Right lobe of liver (tissue), 6 donors: ENCODE data around the gene ANK2. TPM values are rescaled to one million over a fixed set of nuclear protein-coding genes. Genes with fewer than 3 reads are reported as not detected.
A peak's percentile ranks its signal among the peaks of the same experiment; 100 is the strongest.

Experiments
- ATAC-seq, 4 donors: fragments of 200-7000 bp; cut with Tn5 transposase; one replicate each; pipeline ENCODE4 v1.9.1; 2020; ENCODE audit warnings: mild to moderate bottlenecking in 4 of 4, moderate library complexity in 4 of 4
- DNase-seq, 3 donors: peaks; one replicate each; pipeline ENCODE4 v3.0.0-alpha.2; 2020
- H3K27ac ChIP-seq, 3 donors: fragments of 200-600 bp; one replicate each; pipeline ENCODE4 v1.8.0; 2022
- H3K27me3 ChIP-seq, 2 donors: fragments of 200-600 bp; one replicate each; pipeline ENCODE4 v1.8.0; 2022
- H3K36me3 ChIP-seq, 4 donors: fragments of 200-600 bp; sonication (generic) in 1 of 4; one replicate each; pipeline versions ENCODE4 v1.5.1 to v1.8.0; 2017 to 2022; ENCODE audit warnings: control low read depth in 1 of 4
- H3K4me1 ChIP-seq, 4 donors: fragments of 200-600 bp; sonication (generic) in 1 of 4; one replicate each; pipeline versions ENCODE4 v1.5.1 to v1.8.0; 2017 to 2022; ENCODE audit warnings: control low read depth in 1 of 4
- H3K4me3 ChIP-seq, 3 donors: fragments of 200-600 bp; one replicate each; pipeline ENCODE4 v1.8.0; 2022
- H3K9me3 ChIP-seq, 4 donors: fragments of 200-600 bp; sonication (generic) in 1 of 4; one replicate each; pipeline versions ENCODE4 v1.5.1 to v1.8.0; 2017 to 2022; ENCODE audit warnings: control low read depth in 1 of 4
- POLR2A ChIP-seq: fragments of 450-650 bp; IDR thresholded peaks from one replicate; pipeline ENCODE4 v1.6.1; 2017; ENCODE audit warnings: antibody characterized with exemption, mild to moderate bottlenecking
- WGBS: methylation state at CpG from one replicate; pipeline ENCODE4 v1.1.6; 2018; ENCODE audit warnings: low coverage, low lambda C conversion rate; ENCODE audit not compliant: insufficient coverage; ENCODE audit errors: missing lambda C conversion rate; 5-methylcytosine and 5-hydroxymethylcytosine counted together
- intact Hi-C, 2 donors: fragments of 100-400 bp; cut with DNase I; formaldehyde crosslinking; loops; one replicate each; pipeline versions ENCODE4 v1.11.2 to v1.14.1; 2022
- total RNA-seq, 6 experiments: library from RNA; depleted of rRNA in 2 of 6; stranded (reverse); fragments of >200 nt in 2 of 6; fragmentation: NEBNext Ultra II Directional in 3 of 6; extraction: Animal tissue kit (Norgen Biotek cat#: 25700) in 3 of 6; gene quantifications; one replicate each; pipeline versions ENCODE4 v1.1.0 to v1.2.4, GENCODE V29; 2016 to 2023
- TF ChIP-seq, protein P1 (sequence below), 4 donors: fragments of 200-600 bp in 3 of 4; fragments of 450-650 bp in 1 of 4; IDR thresholded peaks; one replicate each; pipeline versions ENCODE4 v1.5.1 to v1.8.0; 2016 to 2022; ENCODE audit warnings: antibody characterized with exemption in 4 of 4, mild to moderate bottlenecking in 2 of 4
- donor health status: DM: no; HTN: yes; CAD: no.
- donor health status: DM: no; HTN: no; CAD: no.
- donor health status: DM: no; HTN: no; CAD: no.
- donor health status: DM: no; HTN: yes; CAD: no.
- donor health status: DM: no; HTN: yes; CAD: no.

Gene ANK2
- total RNA-seq, 6 experiments from 2014 or later: 0.61 to 1.7 (median 1.1) TPM

DNA sequence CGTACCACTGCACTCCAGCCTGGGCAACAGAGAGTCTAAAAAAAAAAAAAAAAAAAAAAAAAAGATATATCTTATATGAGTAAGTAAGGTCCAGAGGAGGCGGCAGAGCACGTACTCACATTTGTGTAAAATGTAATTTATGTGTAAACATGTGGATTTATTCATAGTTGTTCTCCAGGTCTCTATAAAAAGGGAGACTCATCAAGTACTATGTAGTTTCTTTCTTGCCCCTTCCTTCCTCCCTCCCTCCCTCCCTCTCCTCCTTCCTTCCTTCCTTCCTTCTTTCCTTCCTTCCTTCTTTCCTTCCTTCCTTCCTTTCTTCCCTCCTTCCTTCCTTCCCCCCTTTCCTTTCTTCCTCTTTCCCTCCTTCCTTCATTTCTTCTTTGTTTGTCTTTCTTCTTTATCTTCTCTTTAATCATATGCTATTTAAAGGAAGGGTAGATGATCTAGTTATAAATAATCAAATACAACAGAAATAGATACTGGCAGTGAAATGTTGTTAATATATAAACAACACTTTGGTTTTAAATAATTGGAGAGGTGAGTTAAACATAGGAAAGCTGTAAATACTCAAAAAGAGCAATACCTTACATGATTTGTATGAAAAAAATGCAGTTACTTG is 344.8 kb downstream of the ANK2 start:
- ATAC-seq: no peak
- Histone ChIP-seq H3K27ac (peak overlapping the region in 2 of 3 donors; percentile 77 to 78), H3K36me3 (no peaks in the 10 kb centered on the region), H3K4me1 (peaks cover 0 to 22% (median 4%) of the 10 kb centered on the region in 4 donors), H3K27me3 (no peaks in the 10 kb centered on the region), H3K4me3 (no peak overlapping the region), H3K9me3 (no peaks in the 10 kb centered on the region)
- TF ChIP-seq POLR2A: no peak
- TF ChIP-seq, protein P1, sequence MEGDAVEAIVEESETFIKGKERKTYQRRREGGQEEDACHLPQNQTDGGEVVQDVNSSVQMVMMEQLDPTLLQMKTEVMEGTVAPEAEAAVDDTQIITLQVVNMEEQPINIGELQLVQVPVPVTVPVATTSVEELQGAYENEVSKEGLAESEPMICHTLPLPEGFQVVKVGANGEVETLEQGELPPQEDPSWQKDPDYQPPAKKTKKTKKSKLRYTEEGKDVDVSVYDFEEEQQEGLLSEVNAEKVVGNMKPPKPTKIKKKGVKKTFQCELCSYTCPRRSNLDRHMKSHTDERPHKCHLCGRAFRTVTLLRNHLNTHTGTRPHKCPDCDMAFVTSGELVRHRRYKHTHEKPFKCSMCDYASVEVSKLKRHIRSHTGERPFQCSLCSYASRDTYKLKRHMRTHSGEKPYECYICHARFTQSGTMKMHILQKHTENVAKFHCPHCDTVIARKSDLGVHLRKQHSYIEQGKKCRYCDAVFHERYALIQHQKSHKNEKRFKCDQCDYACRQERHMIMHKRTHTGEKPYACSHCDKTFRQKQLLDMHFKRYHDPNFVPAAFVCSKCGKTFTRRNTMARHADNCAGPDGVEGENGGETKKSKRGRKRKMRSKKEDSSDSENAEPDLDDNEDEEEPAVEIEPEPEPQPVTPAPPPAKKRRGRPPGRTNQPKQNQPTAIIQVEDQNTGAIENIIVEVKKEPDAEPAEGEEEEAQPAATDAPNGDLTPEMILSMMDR (IDR thresholded peaks at IDR 0.05): no peak
- WGBS: 72% methylated on average over 3 of the region's 3 CpGs
- DNase-seq: no peak
- intact Hi-C loops: no loop called here

DNA sequence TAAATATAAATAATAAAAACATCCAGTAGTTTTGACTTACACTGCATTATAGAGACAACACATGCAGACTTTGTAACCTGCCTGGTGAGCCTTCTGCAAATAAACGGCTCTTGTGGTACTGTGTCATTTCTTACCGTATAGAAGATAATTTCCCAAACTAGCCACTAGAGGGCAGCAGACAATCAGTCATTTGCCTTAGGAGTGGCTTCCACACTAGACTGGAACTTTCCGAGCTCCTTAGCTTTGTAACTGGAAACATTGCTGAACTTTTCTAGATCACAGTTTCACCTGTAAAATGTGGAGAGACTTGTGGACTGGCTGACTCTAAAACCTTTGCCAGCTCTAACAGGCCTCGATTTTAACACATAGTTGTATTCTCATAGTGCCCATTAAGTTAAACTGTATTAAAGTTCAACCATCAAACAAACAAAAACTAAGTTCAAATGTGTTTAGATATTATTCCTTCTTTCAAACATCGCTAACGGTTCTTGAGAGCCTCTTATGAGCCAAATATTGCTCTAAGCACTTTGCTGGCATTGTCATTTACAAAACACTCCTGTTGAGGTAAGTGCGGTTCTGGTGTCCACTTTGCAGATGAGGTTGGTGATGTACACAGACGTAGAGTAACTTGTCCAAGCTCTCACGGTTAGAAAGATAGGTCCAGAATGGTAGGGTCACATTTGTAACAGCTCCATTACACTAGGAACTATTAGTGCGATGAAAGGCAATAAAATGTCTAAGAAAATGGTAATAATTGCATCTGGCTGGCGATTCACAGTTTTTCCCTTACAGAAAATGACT is 345.5 kb downstream of the ANK2 start:
- Histone ChIP-seq H3K27me3 (no peaks in the 10 kb centered on the region), H3K4me3 (peak overlapping the region in 1 of 3 donors; percentile 14), H3K4me1 (peaks cover 0 to 22% (median 4%) of the 10 kb centered on the region in 4 donors), H3K9me3 (no peaks in the 10 kb centered on the region), H3K36me3 (no peaks in the 10 kb centered on the region), H3K27ac (peak overlapping the region; percentile 47 to 78 (median 77))
- ATAC-seq (peak; percentile 98 to 99 (median 98)), DNase-seq (peak in 1 of 3 donors; percentile 63)
- intact Hi-C loops: no loop called here
- 33% methylated on average over 11 of the region's 11 CpGs for WGBS
- no peak for TF ChIP-seq POLR2A
- TF ChIP-seq, protein P1 (IDR thresholded peaks at IDR 0.05): peak; percentile 85 to 97 (median 90)

DNA sequence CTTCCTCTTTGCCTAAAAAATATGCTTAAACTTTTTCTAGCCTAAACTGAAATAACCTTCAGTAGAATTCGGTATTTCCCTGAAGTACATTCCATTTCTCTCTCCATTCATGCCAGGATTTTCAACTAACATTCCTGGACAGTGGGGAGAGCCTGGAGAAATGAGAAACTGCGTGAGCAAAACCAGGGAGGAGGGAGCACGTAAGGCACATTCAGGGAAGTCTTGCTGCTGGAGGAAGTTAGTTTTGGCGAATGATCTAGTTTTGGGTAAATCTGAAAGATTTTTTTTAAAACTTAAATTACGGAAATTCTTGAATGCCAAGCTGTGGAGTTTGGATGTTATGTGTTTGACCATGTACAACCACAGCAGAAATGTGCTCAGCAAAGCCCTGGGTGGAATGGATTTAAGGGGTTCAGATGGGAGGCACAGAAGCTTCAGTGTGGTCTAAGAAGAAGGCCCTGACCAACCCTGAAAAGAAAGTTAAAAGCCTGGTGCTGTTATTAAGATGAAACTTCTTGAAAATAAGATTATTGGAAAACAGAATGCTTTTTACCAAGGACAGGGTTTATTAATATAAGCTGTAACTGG is 347.8 kb downstream of the ANK2 start:
- TF ChIP-seq, protein P1 (IDR thresholded peaks at IDR 0.05): no peak
- TF ChIP-seq POLR2A: no peak
- Histone ChIP-seq H3K9me3 (no peaks in the 10 kb centered on the region), H3K27ac (peak overlapping the region in 2 of 3 donors; percentile 5 to 20), H3K4me1 (peaks cover 0 to 22% (median 4%) of the 10 kb centered on the region in 4 donors), H3K4me3 (no peak overlapping the region), H3K36me3 (no peaks in the 10 kb centered on the region), H3K27me3 (no peaks in the 10 kb centered on the region)
- WGBS: 47% methylated on average over 5 of the region's 5 CpGs
- ATAC-seq (peak in 1 of 4 donors; percentile 15), DNase-seq (no peak)
- intact Hi-C loops: no loop called here

DNA sequence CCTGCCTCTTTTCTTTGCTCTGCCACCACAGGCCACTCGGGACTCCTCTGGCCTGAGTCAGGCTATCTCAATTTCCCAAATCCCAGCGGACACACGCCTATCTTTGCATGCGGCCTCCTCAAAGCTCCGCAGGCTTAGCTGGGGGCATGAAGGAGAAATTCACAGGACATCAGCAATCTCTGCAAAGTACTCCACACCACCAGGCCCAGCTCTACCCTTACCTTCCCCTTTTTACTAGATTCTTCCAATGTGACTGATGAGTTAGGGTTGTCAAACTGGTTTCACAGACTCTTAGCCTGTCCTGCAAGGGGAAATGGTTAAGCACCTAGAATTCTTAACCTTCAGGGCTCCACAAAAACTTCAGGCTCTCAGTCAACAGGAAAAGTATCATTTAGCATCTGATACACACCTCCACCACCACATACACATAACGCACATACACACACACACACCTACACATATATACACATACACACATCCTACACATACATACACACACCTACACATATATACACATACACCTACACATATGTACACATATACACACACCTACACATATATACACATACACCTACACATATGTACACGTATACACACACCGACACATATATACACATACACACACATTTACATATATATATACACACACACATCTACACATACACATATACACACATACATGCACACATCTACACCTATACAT is 349.1 kb downstream of the ANK2 start:
- Histone ChIP-seq H3K4me1 (peaks cover 0 to 28% (median 5%) of the 10 kb centered on the region in 4 donors), H3K36me3 (no peaks in the 10 kb centered on the region), H3K4me3 (no peak overlapping the region), H3K9me3 (no peaks in the 10 kb centered on the region), H3K27me3 (no peaks in the 10 kb centered on the region), H3K27ac (no peak overlapping the region)
- intact Hi-C loops: no loop called here
- WGBS: 89% methylated on average over 7 of the region's 8 CpGs
- TF ChIP-seq, protein P1 (IDR thresholded peaks at IDR 0.05): no peak
- no peak for TF ChIP-seq POLR2A
- DNase-seq: no peak
- no peak for ATAC-seq
